Measurements from ENCODE around the gene CES4A.
"Not testable (repeated sequence)": the region's sequence is repeated elsewhere in the genome, so short reads cannot be mapped to it uniquely, and the experiment has no call there.

The CES4A gene

GRCh38 chr16:66956154-66956457, 32.3 kb upstream of the CES4A start:
- not testable (repeated sequence) for DNase-seq (ENCODE audit: low read depth)

GRCh38 chr16:66958857-66959703, 29.3 kb upstream of the CES4A start:
- no peak for DNase-seq (ENCODE audit: low read depth)

- no peak for DNase-seq (ENCODE audit: low read depth)
Measured at GRCh38 chr16:66959704-66960161, 28.7 kb upstream of the CES4A start.

- no peak for DNase-seq (ENCODE audit: low read depth)
Measured at GRCh38 chr16:66960270-66960669, 28.1 kb upstream of the CES4A start.

- no peak for DNase-seq (ENCODE audit: low read depth)
Measured at GRCh38 chr16:66961065-66961744, 27.2 kb upstream of the CES4A start, which contains the start of gene CES3. CES3 (plus strand) TSS chr16:66961266; CDS start chr16:66961308, 42 bp downstream.

- DNase-seq (ENCODE audit: low read depth) = no peak
Measured at GRCh38 chr16:66961914-66962313, 26.5 kb upstream of the CES4A start.

- DNase-seq (ENCODE audit: low read depth) = no peak
Measured at GRCh38 chr16:66964049-66964448, 24.3 kb upstream of the CES4A start.

- no peak for DNase-seq (ENCODE audit: low read depth)
Measured at GRCh38 chr16:66968847-66969246, 19.5 kb upstream of the CES4A start.

GRCh38 chr16:66970775-66971720, 17.3 kb upstream of the CES4A start:
- no peak for DNase-seq (ENCODE audit: low read depth)

- no peak for DNase-seq (ENCODE audit: low read depth)
Measured at GRCh38 chr16:66972983-66973382, 15.4 kb upstream of the CES4A start.

- no peak for DNase-seq (ENCODE audit: low read depth)
Measured at GRCh38 chr16:66973716-66974115, 14.7 kb upstream of the CES4A start.

- not testable (repeated sequence) for DNase-seq (ENCODE audit: low read depth)
Measured at GRCh38 chr16:66974156-66974931, 14.0 kb upstream of the CES4A start.

- not testable (repeated sequence) for DNase-seq (ENCODE audit: low read depth)
Measured at GRCh38 chr16:66974932-66975246, 13.5 kb upstream of the CES4A start.

- DNase-seq (ENCODE audit: low read depth) = no peak
Measured at GRCh38 chr16:66975302-66975893, 13.0 kb upstream of the CES4A start.

GRCh38 chr16:66976746-66977145, 11.6 kb upstream of the CES4A start:
- no peak for DNase-seq (ENCODE audit: low read depth)

GRCh38 chr16:66977341-66978113, 10.9 kb upstream of the CES4A start:
- DNase-seq (ENCODE audit: low read depth) = peak; percentile 90

- no peak for DNase-seq (ENCODE audit: low read depth)
Measured at GRCh38 chr16:66979011-66979717, 9.2 kb upstream of the CES4A start.

- DNase-seq (ENCODE audit: low read depth) = no peak
Measured at GRCh38 chr16:66983033-66983432, 5.4 kb upstream of the CES4A start.

GRCh38 chr16:66984892-66985311, 3.5 kb upstream of the CES4A start:
- DNase-seq (ENCODE audit: low read depth) = no peak

- DNase-seq (ENCODE audit: low read depth) = no peak
Measured at GRCh38 chr16:66986559-66986958, 1.8 kb upstream of the CES4A start.

All from stimulated activated CD8-positive, alpha-beta memory T cell treated with anti-CD3 and anti-CD28 coated beads, Interleukin-15, amount 100 ng/mL, for 24 hours (primary cell).